Lower leg skin (tissue), 4 donors: ENCODE results near the gene GRIK4. TPM values are rescaled to one million over a fixed set of nuclear protein-coding genes. Genes with fewer than 3 reads are reported as not detected.

Source experiments
- DNase-seq, 2 donors: peaks; one replicate each; pipeline ENCODE4 v3.0.0-alpha.2; 2019; ENCODE audit warnings: low spot score in 2 of 2
- H3K4me3 ChIP-seq: fragments of 200-600 bp; sonication (generic); 2 replicates; pipeline ENCODE4 v1.5.1; 2017; ENCODE audit warnings: mild to moderate bottlenecking, low read depth; ENCODE audit not compliant: poor library complexity, severe bottlenecking
- POLR2A ChIP-seq, 2 donors: fragments of 450-650 bp; IDR thresholded peaks; one replicate each; pipeline ENCODE4 v1.6.1; 2016 to 2017; ENCODE audit warnings: antibody characterized with exemption in 2 of 2, mild to moderate bottlenecking in 1 of 2, moderate library complexity in 1 of 2
- WGBS, 2 donors: methylation state at CpG; one replicate each; pipeline ENCODE4 v1.1.5; 2018; 5-methylcytosine and 5-hydroxymethylcytosine counted together
- intact Hi-C: fragments of 100-400 bp; cut with DNase I; formaldehyde crosslinking; loops from one replicate; pipeline ENCODE4 v1.15.0; 2023; ENCODE audit warnings: low total_unique reads
- total RNA-seq, 4 donors: library from RNA; depleted of rRNA; stranded (reverse); fragments of >200 nt; gene quantifications; one replicate each; pipeline ENCODE4 v1.1.0, GENCODE V29; 2016
- TF ChIP-seq, protein P1 (sequence below), 3 donors: fragments of 450-650 bp; IDR thresholded peaks; one replicate each; pipeline ENCODE4 v1.5.1; 2016; ENCODE audit warnings: antibody characterized with exemption in 3 of 3, mild to moderate bottlenecking in 3 of 3, moderate library complexity in 2 of 3

Gene GRIK4
- total RNA-seq, 4 donors from 2014 or later: 0.06 to 0.67 TPM; not detected in 2

DNA sequence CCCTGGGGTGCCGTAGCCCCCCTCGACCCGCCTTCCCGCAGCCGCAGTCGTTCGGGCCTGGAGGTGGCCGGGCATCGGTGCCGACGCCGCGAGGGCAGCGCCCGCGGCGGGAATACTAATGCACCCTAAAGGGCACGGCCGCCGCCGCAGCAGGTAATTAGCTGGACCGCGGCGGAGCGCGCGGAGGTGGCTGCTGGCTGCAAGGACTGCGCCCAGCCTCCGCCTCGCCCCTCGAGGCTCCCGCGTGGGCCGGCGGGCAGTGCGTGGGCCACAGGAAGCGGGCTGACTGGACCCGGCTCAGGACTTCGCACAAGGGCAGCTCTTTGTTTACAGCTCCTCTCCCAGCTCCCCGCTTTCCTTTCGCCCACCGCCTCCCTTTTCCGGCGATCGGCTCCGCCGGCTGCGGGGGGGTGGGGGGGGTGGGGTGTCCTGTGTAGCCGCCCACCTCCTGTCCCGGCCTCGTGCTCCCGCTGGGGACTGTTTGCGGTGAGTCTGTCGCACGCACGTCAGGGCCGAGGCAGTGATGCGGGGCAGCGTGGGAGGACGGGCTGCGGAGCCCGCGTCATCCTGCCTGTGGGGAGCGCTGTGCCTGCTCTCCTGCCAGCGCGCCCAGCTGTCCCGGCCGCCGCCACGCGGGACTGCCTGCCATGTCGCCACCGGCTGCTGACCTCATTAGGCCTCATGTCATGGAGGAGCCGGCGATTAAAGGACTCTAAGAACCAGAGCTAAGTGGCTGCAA lies 53.2 kb downstream of the GRIK4 start:
- peak in 1 of 2 donors; percentile 87 for DNase-seq
- no peak overlapping the region for H3K4me3 ChIP-seq
- WGBS, 2 donors: 1 to 2% methylated on average over 25 to 62 of the region's 75 CpGs
- no peak for TF ChIP-seq POLR2A (IDR thresholded peaks at IDR 0.05)
- TF ChIP-seq, protein P1, sequence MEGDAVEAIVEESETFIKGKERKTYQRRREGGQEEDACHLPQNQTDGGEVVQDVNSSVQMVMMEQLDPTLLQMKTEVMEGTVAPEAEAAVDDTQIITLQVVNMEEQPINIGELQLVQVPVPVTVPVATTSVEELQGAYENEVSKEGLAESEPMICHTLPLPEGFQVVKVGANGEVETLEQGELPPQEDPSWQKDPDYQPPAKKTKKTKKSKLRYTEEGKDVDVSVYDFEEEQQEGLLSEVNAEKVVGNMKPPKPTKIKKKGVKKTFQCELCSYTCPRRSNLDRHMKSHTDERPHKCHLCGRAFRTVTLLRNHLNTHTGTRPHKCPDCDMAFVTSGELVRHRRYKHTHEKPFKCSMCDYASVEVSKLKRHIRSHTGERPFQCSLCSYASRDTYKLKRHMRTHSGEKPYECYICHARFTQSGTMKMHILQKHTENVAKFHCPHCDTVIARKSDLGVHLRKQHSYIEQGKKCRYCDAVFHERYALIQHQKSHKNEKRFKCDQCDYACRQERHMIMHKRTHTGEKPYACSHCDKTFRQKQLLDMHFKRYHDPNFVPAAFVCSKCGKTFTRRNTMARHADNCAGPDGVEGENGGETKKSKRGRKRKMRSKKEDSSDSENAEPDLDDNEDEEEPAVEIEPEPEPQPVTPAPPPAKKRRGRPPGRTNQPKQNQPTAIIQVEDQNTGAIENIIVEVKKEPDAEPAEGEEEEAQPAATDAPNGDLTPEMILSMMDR (IDR thresholded peaks at IDR 0.05): no peak
- intact Hi-C loops: no loop called here

DNA sequence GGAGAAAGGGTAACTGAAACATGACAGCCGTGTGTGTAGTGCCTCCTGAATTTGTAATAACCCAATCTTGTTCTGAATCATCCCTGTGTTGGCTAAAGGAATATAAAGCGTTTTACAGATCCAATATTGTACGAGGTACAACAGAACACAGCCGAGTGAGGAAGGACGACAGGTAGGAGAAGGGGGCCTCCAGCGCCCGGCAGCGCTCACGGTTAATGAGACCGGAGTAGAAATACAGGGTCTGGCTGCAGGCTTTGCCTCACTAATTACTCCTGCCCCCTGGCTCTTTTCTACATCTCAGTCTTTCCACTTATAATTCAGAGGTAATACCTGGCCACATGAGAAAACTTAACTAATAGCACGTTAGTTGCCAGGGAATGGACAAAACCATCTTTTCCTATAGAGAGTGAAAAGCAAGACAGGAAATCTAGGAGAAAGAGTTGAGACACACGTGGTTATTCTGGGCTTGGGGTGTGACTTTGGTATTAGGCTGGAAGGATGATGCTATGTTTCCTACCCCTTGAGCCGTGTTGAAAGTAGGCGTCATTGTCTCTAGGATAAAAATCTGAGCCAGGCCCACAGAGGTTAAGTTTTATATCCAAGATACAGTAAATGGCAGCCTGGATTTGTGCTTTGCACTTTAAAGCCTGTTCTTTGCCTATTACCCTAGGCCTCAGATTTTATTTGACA lies 54.1 kb downstream of the GRIK4 start:
- 75 to 81% methylated on average over 14 of the region's 14 CpGs for WGBS, 2 donors
- TF ChIP-seq, protein P1 (IDR thresholded peaks at IDR 0.05): no peak
- TF ChIP-seq POLR2A (IDR thresholded peaks at IDR 0.05): no peak
- intact Hi-C loops: no loop called here
- DNase-seq: peak in 1 of 2 donors; percentile 57
- H3K4me3 ChIP-seq: no peak overlapping the region

DNA sequence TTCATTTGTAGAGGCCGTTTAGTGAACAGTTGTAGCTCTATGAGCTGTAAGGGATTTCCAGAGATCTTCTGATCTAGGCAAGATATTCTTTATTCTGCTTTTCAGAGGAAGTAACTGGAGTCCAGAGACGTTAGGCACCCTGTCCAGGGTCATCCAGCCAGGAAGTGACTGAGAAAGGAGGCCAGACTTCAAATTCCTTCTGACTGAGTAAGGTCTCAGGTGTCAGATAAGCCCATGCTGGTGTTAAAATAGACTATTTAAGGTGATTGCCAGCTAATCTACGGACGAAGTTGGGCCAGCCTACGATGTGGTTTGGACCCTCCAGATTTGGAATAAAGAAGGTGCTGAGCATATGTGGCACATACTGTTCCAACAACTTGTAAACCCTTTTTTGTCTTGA lies 54.6 kb downstream of the GRIK4 start:
- TF ChIP-seq POLR2A (IDR thresholded peaks at IDR 0.05): no peak
- TF ChIP-seq, protein P1 (IDR thresholded peaks at IDR 0.05): no peak
- H3K4me3 ChIP-seq: no peak overlapping the region
- no peak for DNase-seq
- 64 to 87% methylated on average over 5 of the region's 5 CpGs for WGBS, 2 donors
- intact Hi-C loops: no loop called here

DNA sequence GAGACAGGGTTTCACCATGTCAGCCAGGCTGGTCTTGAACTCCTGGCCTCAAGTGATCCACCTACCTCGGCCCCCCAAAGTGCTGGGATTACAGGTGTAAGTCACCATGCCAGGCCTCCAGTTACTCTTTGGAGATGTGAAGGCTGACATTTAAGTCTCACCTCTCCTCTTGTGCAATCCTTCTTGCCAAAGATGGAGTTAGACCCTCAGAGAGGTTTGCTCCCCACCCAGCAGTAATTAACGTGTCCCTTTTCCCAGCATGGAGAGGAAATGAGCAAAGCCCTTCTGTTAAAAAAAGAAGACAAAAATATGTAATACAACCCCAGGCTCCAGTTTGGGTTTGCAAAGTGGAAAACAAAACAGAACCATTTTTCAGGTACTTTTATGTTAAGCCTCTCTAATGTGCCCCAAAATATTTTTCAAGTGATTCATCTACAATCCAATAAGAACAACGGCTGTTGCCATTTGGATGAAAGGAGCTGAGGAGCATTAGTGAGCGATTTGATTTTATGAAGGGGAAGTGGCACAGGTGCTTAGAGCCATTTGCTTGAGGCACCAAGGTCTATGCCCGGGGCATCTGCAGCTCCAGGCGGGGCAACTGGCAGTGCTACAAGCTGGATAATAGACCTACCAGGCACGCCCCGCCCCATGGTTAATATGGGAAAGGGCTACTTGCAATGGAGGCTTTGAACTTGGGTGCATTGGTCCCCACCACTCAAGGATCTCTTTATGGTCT lies 57.2 kb downstream of the GRIK4 start:
- 78 to 82% methylated on average over 8 of the region's 8 CpGs for WGBS, 2 donors
- intact Hi-C loops: no loop called here
- H3K4me3 ChIP-seq: no peak overlapping the region
- TF ChIP-seq POLR2A (IDR thresholded peaks at IDR 0.05): no peak
- TF ChIP-seq, protein P1 (IDR thresholded peaks at IDR 0.05): no peak
- no peak for DNase-seq

DNA sequence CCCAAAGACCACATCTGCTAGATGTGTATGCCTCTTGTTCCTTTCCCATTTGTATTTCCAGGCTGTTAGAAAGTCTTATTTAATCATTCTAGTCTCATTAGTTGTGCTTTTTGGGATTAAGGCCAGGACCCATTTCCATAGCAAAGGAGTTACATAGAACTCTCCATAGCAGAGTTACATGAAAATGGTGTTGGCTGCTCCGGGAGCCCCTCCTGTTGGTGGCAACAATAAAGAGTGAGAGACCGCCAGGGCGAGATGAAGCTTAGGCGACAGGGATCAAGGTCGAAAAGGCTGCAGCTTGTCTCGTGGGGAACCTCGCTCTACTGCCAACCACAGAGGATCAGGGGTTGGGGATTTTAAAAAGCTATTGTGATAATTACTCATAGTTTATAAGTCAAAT lies 58.3 kb downstream of the GRIK4 start:
- TF ChIP-seq, protein P1 (IDR thresholded peaks at IDR 0.05): no peak
- no peak for TF ChIP-seq POLR2A (IDR thresholded peaks at IDR 0.05)
- no peak for DNase-seq
- intact Hi-C loops: no loop called here
- 75 to 87% methylated on average over 7 of the region's 7 CpGs for WGBS, 2 donors
- no peak overlapping the region for H3K4me3 ChIP-seq
